ENCODE data around the gene CCND1. TPM values are rescaled to one million over a fixed set of nuclear protein-coding genes. Genes with fewer than 3 reads are reported as not detected.

Gene CCND1
- total RNA-seq, 1 donor from 2014 or later = 283 TPM

- Histone ChIP-seq H3K36me3 (no peaks in the 10 kb centered on the region), H3K27ac (no peak overlapping the region), H3K9me3 (peaks cover 7% of the 10 kb centered on the region), H3K4me3 (no peak overlapping the region), H3K27me3 (no peaks in the 10 kb centered on the region), H3K4me1 (no peaks in the 10 kb centered on the region)
- intact Hi-C loops (cut with DNase I) = no loop called here
- DNase-seq (no peak), ATAC-seq (no peak)
- TF ChIP-seq, protein P1, sequence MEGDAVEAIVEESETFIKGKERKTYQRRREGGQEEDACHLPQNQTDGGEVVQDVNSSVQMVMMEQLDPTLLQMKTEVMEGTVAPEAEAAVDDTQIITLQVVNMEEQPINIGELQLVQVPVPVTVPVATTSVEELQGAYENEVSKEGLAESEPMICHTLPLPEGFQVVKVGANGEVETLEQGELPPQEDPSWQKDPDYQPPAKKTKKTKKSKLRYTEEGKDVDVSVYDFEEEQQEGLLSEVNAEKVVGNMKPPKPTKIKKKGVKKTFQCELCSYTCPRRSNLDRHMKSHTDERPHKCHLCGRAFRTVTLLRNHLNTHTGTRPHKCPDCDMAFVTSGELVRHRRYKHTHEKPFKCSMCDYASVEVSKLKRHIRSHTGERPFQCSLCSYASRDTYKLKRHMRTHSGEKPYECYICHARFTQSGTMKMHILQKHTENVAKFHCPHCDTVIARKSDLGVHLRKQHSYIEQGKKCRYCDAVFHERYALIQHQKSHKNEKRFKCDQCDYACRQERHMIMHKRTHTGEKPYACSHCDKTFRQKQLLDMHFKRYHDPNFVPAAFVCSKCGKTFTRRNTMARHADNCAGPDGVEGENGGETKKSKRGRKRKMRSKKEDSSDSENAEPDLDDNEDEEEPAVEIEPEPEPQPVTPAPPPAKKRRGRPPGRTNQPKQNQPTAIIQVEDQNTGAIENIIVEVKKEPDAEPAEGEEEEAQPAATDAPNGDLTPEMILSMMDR (IDR thresholded peaks at IDR 0.05) = no peak
These were observed 36.9 kb upstream of the CCND1 start for GRCh38 chr11:69604055-69604454.

DNA sequence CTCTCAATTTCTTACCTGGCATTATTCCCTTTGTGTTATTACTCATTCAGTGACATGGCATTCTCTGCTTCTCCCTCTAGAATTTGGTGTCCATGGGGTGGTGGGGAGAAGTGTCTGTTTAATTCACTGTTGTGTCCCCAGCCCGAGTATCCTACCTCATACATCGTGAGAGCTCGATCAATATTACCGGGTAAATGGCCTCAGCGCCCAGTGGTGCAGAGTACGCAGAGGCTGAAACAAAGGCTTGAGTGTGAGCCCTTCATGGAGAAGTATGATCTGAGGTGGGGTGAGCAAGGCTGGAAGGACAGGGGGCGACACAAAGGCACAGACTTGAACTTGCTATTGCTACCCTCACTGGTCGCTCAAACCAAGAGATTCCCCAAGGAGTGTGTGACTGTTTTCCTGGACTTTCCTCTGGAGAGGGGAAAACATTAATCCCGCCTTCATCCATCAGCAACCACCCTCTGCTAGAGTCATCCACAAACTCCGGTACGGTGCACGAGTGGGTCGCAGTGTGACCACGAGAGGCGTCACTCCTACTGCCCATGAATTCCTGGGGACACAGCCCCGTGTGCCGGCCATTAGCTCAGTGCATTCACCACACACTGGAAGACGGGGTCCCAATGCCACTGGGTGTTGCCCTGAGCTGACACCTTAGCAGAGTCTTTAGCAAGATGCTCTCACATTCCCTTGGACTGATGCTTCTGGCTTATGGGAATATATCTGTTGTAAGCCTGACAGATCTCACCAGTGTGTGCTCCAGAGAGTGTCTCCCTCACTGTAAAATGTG, 35.0 kb upstream of the CCND1 start:
- TF ChIP-seq, protein P1 (IDR thresholded peaks at IDR 0.05) = no peak
- ATAC-seq (no peak), DNase-seq (no peak)
- Histone ChIP-seq H3K4me1 (no peaks in the 10 kb centered on the region), H3K9me3 (peaks cover 7% of the 10 kb centered on the region), H3K36me3 (no peaks in the 10 kb centered on the region), H3K27ac (no peak overlapping the region), H3K4me3 (no peak overlapping the region), H3K27me3 (no peaks in the 10 kb centered on the region)
- intact Hi-C loops (cut with DNase I) = no loop called here

DNA sequence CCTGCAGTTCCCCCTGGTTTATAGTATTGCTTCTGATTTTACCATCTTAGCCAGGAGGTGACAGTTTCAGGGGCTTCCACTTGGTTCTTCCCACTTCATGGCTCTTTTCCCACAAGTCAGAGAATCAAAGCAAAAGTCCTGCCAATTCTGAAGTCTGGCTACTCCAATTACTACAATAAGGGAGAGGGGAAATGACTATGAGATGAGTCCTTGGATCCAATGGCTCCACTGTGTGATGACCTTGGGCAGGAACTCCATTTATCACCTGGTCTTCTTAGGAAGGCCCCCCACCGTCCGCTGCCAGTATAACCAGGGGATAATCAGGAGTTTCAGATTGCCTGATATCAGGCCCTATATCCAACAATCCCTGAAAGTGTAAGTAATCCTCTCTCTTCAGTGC, 31.6 kb upstream of the CCND1 start:
- DNase-seq (no peak), ATAC-seq (no peak)
- Histone ChIP-seq H3K27me3 (no peaks in the 10 kb centered on the region), H3K27ac (no peak overlapping the region), H3K4me1 (no peaks in the 10 kb centered on the region), H3K36me3 (no peaks in the 10 kb centered on the region), H3K4me3 (no peak overlapping the region), H3K9me3 (peaks cover 7% of the 10 kb centered on the region)
- TF ChIP-seq, protein P1 (IDR thresholded peaks at IDR 0.05) = no peak
- intact Hi-C loops (cut with DNase I) = no loop called here

GRCh38 chr11:69611548-69612526, 29.1 kb upstream of the CCND1 start:
- Histone ChIP-seq H3K4me3 (no peak overlapping the region), H3K27ac (no peak overlapping the region), H3K4me1 (no peaks in the 10 kb centered on the region), H3K27me3 (no peaks in the 10 kb centered on the region), H3K36me3 (no peaks in the 10 kb centered on the region), H3K9me3 (peaks cover 7% of the 10 kb centered on the region)
- DNase-seq (no peak), ATAC-seq (no peak)
- TF ChIP-seq, protein P1 (IDR thresholded peaks at IDR 0.05) = no peak
- intact Hi-C loops (cut with DNase I) = no loop called here

DNA sequence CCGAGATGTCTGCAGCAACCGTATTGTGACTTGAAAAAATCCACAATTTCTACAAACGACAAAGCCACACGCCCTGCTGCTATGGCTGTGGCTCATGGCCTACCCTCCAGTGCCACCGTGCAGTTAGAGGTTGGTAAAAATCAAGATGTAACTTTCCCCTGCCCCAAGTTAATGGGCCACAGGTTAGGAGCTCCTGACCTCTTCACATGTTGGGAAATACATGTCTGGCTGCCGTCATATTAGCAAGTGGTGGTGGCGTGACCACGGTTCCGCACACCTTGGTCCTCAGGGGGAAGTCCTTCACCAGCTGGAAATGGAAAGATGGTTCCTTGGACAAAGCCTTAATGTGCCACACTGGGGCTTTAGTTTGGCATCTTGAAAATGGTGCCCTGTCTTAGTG, 27.4 kb upstream of the CCND1 start:
- peaks cover 3% of the 10 kb centered on the region for H3K9me3 ChIP-seq
- no peak overlapping the region for H3K4me3 ChIP-seq
- intact Hi-C loops (cut with DNase I) = no loop called here
- no peaks in the 10 kb centered on the region for H3K27me3 ChIP-seq
- no peaks in the 10 kb centered on the region for H3K4me1 ChIP-seq
- TF ChIP-seq, protein P1 (IDR thresholded peaks at IDR 0.05) = no peak
- no peak overlapping the region for H3K27ac ChIP-seq
- ATAC-seq (no peak), DNase-seq (no peak)
- H3K36me3 ChIP-seq = no peaks in the 10 kb centered on the region

Data from upper lobe of right lung (tissue), 1 donor.